H1 (cell line): ENCODE data around the gene MPHOSPH8. TPM values are rescaled to one million over a fixed set of nuclear protein-coding genes. Genes with fewer than 3 reads are reported as not detected.

Experiments used
- CTCF ChIA-PET: fragments of 300-600 bp; sonication (Branson Sonifier 250); formaldehyde crosslinking; loops from one replicate; lab custom pipeline; 2021; ENCODE audit not compliant: partially characterized antibody; lab: Charles Lee
- POLR2A ChIA-PET: fragments of 300-600 bp; sonication (Branson Sonifier 250); formaldehyde crosslinking; loops from one replicate; lab custom pipeline; 2021; ENCODE audit warnings: inconsistent platforms; ENCODE audit not compliant: partially characterized antibody; lab: Charles Lee
- DNase-seq, 2 experiments: peaks; one replicate each; pipeline versions ENCODE4 v3.0.0 to v3.0.0-alpha.2; 2010 to 2022; ENCODE audit warnings: low spot score in 2 of 2, low read depth in 1 of 2, mixed read lengths in 1 of 2
- FAIRE-seq: peaks from 2 replicates; lab custom pipeline; 2011; peaks lifted over from hg19 to GRCh38; lab: Jason Lieb, UNC
- H2AFZ ChIP-seq: 2 replicates; pipeline ENCODE4 v1.8.1; 2012; ENCODE audit warnings: low read length, inconsistent platforms
- H2AK5ac ChIP-seq: 2 replicates; pipeline ENCODE4 v1.6.1; 2013; ENCODE audit warnings: low read depth, low read length
- H2BK120ac ChIP-seq: replicated peaks from 2 replicates; pipeline ENCODE3; 2013; ENCODE audit warnings: low read depth, low read length, inconsistent platforms
- H2BK12ac ChIP-seq: 2 replicates; pipeline ENCODE4 v1.6.1; 2013; ENCODE audit warnings: low read depth, low read length
- H2BK15ac ChIP-seq: 2 replicates; pipeline ENCODE4 v1.6.1; 2013; ENCODE audit warnings: low read length
- H2BK20ac ChIP-seq: 2 replicates; pipeline ENCODE4 v1.6.1; 2013; ENCODE audit warnings: low read length
- H2BK5ac ChIP-seq: 2 replicates; pipeline ENCODE4 v1.6.1; 2013; ENCODE audit warnings: low read depth, low read length
- H3K14ac ChIP-seq: 2 replicates; pipeline ENCODE4 v1.6.1; 2013; ENCODE audit warnings: inconsistent platforms; ENCODE audit not compliant: insufficient read length
- H3K18ac ChIP-seq: 2 replicates; pipeline ENCODE4 v1.6.1; 2013; ENCODE audit warnings: low read length; ENCODE audit errors: extremely low read depth
- H3K23ac ChIP-seq: 2 replicates; pipeline ENCODE4 v1.6.1; 2013; ENCODE audit warnings: inconsistent platforms; ENCODE audit not compliant: insufficient read length
- H3K23me2 ChIP-seq: 2 replicates; pipeline ENCODE4 v1.6.1; 2013; ENCODE audit warnings: low read depth, low read length
- H3K27ac ChIP-seq: 2 replicates; pipeline ENCODE4 v1.6.1; 2011; ENCODE audit warnings: low read depth, low read length, inconsistent platforms
- H3K27me3 ChIP-seq, 4 experiments: replicated peaks in 1 of 4; 1 replicate in 1 of 4; 2 replicates in 3 of 4; pipeline versions ENCODE4 v1.6.1 to v1.8.1; 2011 to 2013; ENCODE audit warnings: low read length in 3 of 4, mild to moderate bottlenecking in 3 of 4, inconsistent platforms in 2 of 4, mixed read lengths in 2 of 4, moderate library complexity in 1 of 4; ENCODE audit not compliant: control insufficient read depth in 3 of 4, insufficient read depth in 3 of 4; ENCODE audit errors: extremely low read depth in 1 of 4
- H3K36me3 ChIP-seq, 4 experiments: 2 replicates each; pipeline versions ENCODE4 v1.6.1 to v1.8.1; 2011 to 2013; ENCODE audit warnings: mild to moderate bottlenecking in 4 of 4, low read length in 3 of 4, moderate library complexity in 2 of 4, control low read depth in 1 of 4, inconsistent platforms in 1 of 4; ENCODE audit not compliant: insufficient read depth in 4 of 4, control insufficient read depth in 2 of 4
- H3K4ac ChIP-seq: replicated peaks from 2 replicates; pipeline ENCODE3; 2013; ENCODE audit warnings: low read length, low read depth, mixed read lengths, inconsistent platforms; ENCODE audit not compliant: insufficient read length
- H3K4me1 ChIP-seq, 4 experiments: replicated peaks in 1 of 4; 1 replicate in 1 of 4; 2 replicates in 3 of 4; pipeline versions ENCODE4 v1.6.1 to v1.8.1; 2011 to 2013; ENCODE audit warnings: low read length in 3 of 4, inconsistent platforms in 2 of 4, mixed read lengths in 1 of 4; ENCODE audit not compliant: insufficient read depth in 4 of 4, control insufficient read depth in 3 of 4
- H3K4me2 ChIP-seq, 2 experiments: 2 replicates each; pipeline versions ENCODE4 v1.6.1 to v1.8.1; 2011 to 2013; ENCODE audit warnings: low read depth in 2 of 2, low read length in 2 of 2, control low read depth in 1 of 2, inconsistent platforms in 1 of 2, mild to moderate bottlenecking in 1 of 2; ENCODE audit not compliant: insufficient read depth in 1 of 2
- H3K4me3 ChIP-seq, 4 experiments: fragments of 200-600, 300-600 bp in 1 of 4; sonication (generic), shearing (Covaris generic), sonication (Bioruptor Twin) in 1 of 4; 2 replicates each; pipeline versions ENCODE4 v1.5.1 to v1.8.1; 2011 to 2016; ENCODE audit warnings: low read length in 4 of 4, low read depth in 3 of 4, control low read depth in 2 of 4, inconsistent platforms in 2 of 4, mild to moderate bottlenecking in 2 of 4, mixed read lengths in 1 of 4, moderate library complexity in 1 of 4; ENCODE audit not compliant: insufficient read depth in 2 of 4; ENCODE audit errors: extremely low read depth in 1 of 4
- H3K56ac ChIP-seq: replicated peaks from 2 replicates; pipeline ENCODE3; 2013; ENCODE audit warnings: low read depth, mild to moderate bottlenecking, mixed read lengths, low read length, inconsistent platforms; ENCODE audit not compliant: insufficient read length
- H3K79me1 ChIP-seq: 2 replicates; pipeline ENCODE4 v1.6.1; 2013; ENCODE audit warnings: low read depth, low read length, control low read depth
- H3K79me2 ChIP-seq, 2 experiments: 2 replicates each; pipeline versions ENCODE4 v1.6.1 to v1.8.1; 2012 to 2013; ENCODE audit warnings: low read length in 2 of 2, mild to moderate bottlenecking in 2 of 2, inconsistent platforms in 1 of 2; ENCODE audit not compliant: insufficient read depth in 2 of 2, control insufficient read depth in 1 of 2
- H3K9ac ChIP-seq, 4 experiments: replicated peaks in 1 of 4; 1 replicate in 1 of 4; 2 replicates in 3 of 4; pipeline versions ENCODE4 v1.6.1 to v1.8.1; 2011 to 2013; ENCODE audit warnings: low read depth in 3 of 4, low read length in 3 of 4, control low read depth in 2 of 4, mild to moderate bottlenecking in 2 of 4, moderate library complexity in 2 of 4, inconsistent platforms in 1 of 4; ENCODE audit errors: extremely low read depth in 1 of 4
- H3K9me3 ChIP-seq, 2 experiments: 2 replicates each; pipeline versions ENCODE4 v1.6.1 to v1.8.1; 2012 to 2013; ENCODE audit warnings: mild to moderate bottlenecking in 2 of 2, moderate library complexity in 2 of 2, control low read depth in 1 of 2, inconsistent platforms in 1 of 2, low read depth in 1 of 2, low read length in 1 of 2, mixed read lengths in 1 of 2; ENCODE audit not compliant: insufficient read depth in 2 of 2
- H4K20me1 ChIP-seq, 2 experiments: replicated peaks in 1 of 2; 2 replicates each; pipeline versions ENCODE3 to v1.8.1; 2011 to 2013; ENCODE audit warnings: inconsistent platforms in 2 of 2, low read length in 2 of 2, mild to moderate bottlenecking in 1 of 2; ENCODE audit not compliant: insufficient read depth in 2 of 2, control insufficient read depth in 1 of 2
- H4K5ac ChIP-seq: 2 replicates; pipeline ENCODE4 v1.6.1; 2013; ENCODE audit warnings: low read length, low read depth, mixed read lengths, inconsistent platforms; ENCODE audit not compliant: insufficient read length
- H4K8ac ChIP-seq: 2 replicates; pipeline ENCODE4 v1.8.0; 2013; ENCODE audit warnings: mild to moderate bottlenecking, moderate library complexity, low read length, inconsistent platforms; ENCODE audit not compliant: insufficient read depth; ENCODE audit errors: extremely low read depth
- H4K91ac ChIP-seq: replicated peaks from 2 replicates; pipeline ENCODE3; 2013; ENCODE audit warnings: low read length, mixed read lengths, inconsistent platforms; ENCODE audit not compliant: insufficient read length
- CEBPB ChIP-seq: IDR thresholded peaks from 2 replicates; pipeline ENCODE4 v1.6.1; 2012; ENCODE audit warnings: low read depth, low read length
- CTCF ChIP-seq, 3 experiments: IDR thresholded peaks; 1 replicate in 2 of 3; 2 replicates in 1 of 3; pipeline versions ENCODE4 v1.5.1 to v1.6.1; 2011; ENCODE audit warnings: low read length in 3 of 3, mild to moderate bottlenecking in 3 of 3, inconsistent platforms in 2 of 3, low read depth in 1 of 3, moderate library complexity in 1 of 3; ENCODE audit not compliant: insufficient read depth in 1 of 3; ENCODE audit errors: control extremely low read depth in 1 of 3
- RAD21 ChIP-seq, 2 experiments: IDR thresholded peaks in 1 of 2; conservative IDR thresholded peaks in 1 of 2; 2 replicates each; pipeline ENCODE4 v1.6.1; 2011; ENCODE audit warnings: low read depth in 2 of 2, low read length in 2 of 2, improper control_type of control experiment in 1 of 2, inconsistent platforms in 1 of 2, mild to moderate bottlenecking in 1 of 2, moderate library complexity in 1 of 2
- WGBS, 2 experiments: shearing (Covaris generic) in 1 of 2; methylation state at CpG; one replicate each; pipeline versions ENCODE4 v1.1.6 to v1.1.7; 2013 to 2015; ENCODE audit warnings: low lambda C conversion rate in 2 of 2, mixed read lengths in 2 of 2, inconsistent platforms in 1 of 2, low coverage in 1 of 2, missing lambda C conversion rate in 1 of 2; ENCODE audit not compliant: insufficient replicate concordance in 2 of 2, insufficient coverage in 1 of 2, insufficient read length in 1 of 2; ENCODE audit errors: extremely low coverage in 1 of 2, missing lambda C conversion rate in 1 of 2; 5-methylcytosine and 5-hydroxymethylcytosine counted together
- polyA plus RNA-seq, 7 experiments: library from polyadenylated mRNA; depleted of rRNA in 3 of 7; stranded (reverse) in 5 of 7; unstranded in 2 of 7; fragments of >200 nt in 5 of 7; fragments of 200-250 nt in 2 of 7; gene quantifications; 1 replicate in 5 of 7; 2 replicates in 1 of 7; 4 replicates in 1 of 7; pipeline versions ENCODE4 v1.2.1 to v1.2.3, GENCODE V29; 2011 to 2013; ENCODE audit warnings: missing spikeins in 2 of 7, mixed read lengths in 2 of 7
- total RNA-seq: library from RNA; stranded (reverse); fragmentation: NEBNext Ultra II Directional; extraction: Animal tissue kit (Norgen Biotek cat#: 25700); gene quantifications from 2 replicates; pipeline ENCODE4 v1.2.1, GENCODE V29; 2021

MPHOSPH8 gene
- total and polyA plus RNA-seq, 2 of the 8 experiments (the other 6 are each of a cell fraction or from before 2014, with no cell fraction given) = 8.3 to 20.5 TPM

GRCh38 chr13:19618977-19619376 lies 14.5 kb upstream of the MPHOSPH8 start:
- Histone ChIP-seq H2AK5ac (no peak overlapping the region), H4K20me1 (no peaks in the 10 kb centered on the region), H2BK12ac (no peak overlapping the region), H3K4me2 (no peak overlapping the region), H3K79me2 (no peaks in the 10 kb centered on the region), H4K8ac (no peak overlapping the region), H2BK5ac (no peak overlapping the region), H4K91ac (no peak overlapping the region), H3K4me3 (no peak overlapping the region), H3K4me1 (no peaks in the 10 kb centered on the region), H3K9me3 (peaks cover 5 to 12% of the 10 kb centered on the region in 2 experiments; a peak in 2 of 4 replicates), H2BK120ac (no peak overlapping the region), H3K79me1 (no peaks in the 10 kb centered on the region), H3K27ac (no peak overlapping the region), H3K14ac (no peak overlapping the region), H3K36me3 (no peaks in the 10 kb centered on the region), H2BK20ac (no peak overlapping the region), H3K23ac (no peak overlapping the region), H3K9ac (no peak overlapping the region), H4K5ac (no peak overlapping the region), H3K18ac (no peak overlapping the region), H2AFZ (no peak overlapping the region), H3K27me3 (no peaks in the 10 kb centered on the region), H2BK15ac (no peak overlapping the region), H3K4ac (no peak overlapping the region), H3K23me2 (no peaks in the 10 kb centered on the region), H3K56ac (no peak overlapping the region)
- FAIRE-seq (peak; percentile 62), DNase-seq (peak in 1 of 2 experiments; percentile 46)
- 61% methylated on average over 4 of the region's 4 CpGs; no CpG with 5 or more reads in 1 of the 2 experiments for WGBS, 2 experiments
- ChIA-PET CTCF (interaction anchor here (0.8 to 1.6 kb wide), 4 partner anchors 17 to 189 kb away, joined by 3 to 9 read pairs (median 3); no protein-coding TSS in a partner anchor), POLR2A (no interaction called here)
- TF ChIP-seq RAD21 (IDR thresholded peaks at IDR 0.05 in 1 of 2, conservative IDR thresholded peaks at IDR 0.05 in 1 of 2; ENCODE audit: low read depth in 2 of 2, low read length in 2 of 2) (peak; percentile 71 to 73), CEBPB (no peak), CTCF (IDR thresholded peaks at IDR 0.05; ENCODE audit: control extremely low read depth in 1 of 3, insufficient read depth in 1 of 3, low read depth in 1 of 3, low read length in 3 of 3) (peak; percentile 10 to 72 (median 49))
